ENCODE results near the gene TES. TPM values are rescaled to one million over a fixed set of nuclear protein-coding genes. Genes with fewer than 3 reads are reported as not detected.
A peak's percentile ranks its signal among the peaks of the same experiment; 100 is the strongest.
"Not testable (repeated sequence)": the region's sequence is repeated elsewhere in the genome, so short reads cannot be mapped to it uniquely, and the experiment has no call there.

The TES gene
- total and polyA plus RNA-seq, 2 donors, result 159 to 207 TPM

GRCh38 chr7:116232920-116233319 lies 22.6 kb downstream of the TES start:
- WGBS, result 63% methylated on average over 1 of the region's 1 CpG
- no peak for DNase-seq (ENCODE audit: extremely low spot score)
- H3K36me3 ChIP-seq (ENCODE audit: insufficient read depth), result peaks cover 3% of the 10 kb centered on the region
- peaks cover 2% of the 10 kb centered on the region for H3K4me1 ChIP-seq (ENCODE audit: insufficient read depth)
- H3K4me3 ChIP-seq (ENCODE audit: low read depth, low read length), result no peak overlapping the region
- peak overlapping the region; percentile 23 for H3K27ac ChIP-seq (ENCODE audit: low read depth)

GRCh38 chr7:116234517-116235200 lies 24.3 kb downstream of the TES start:
- no peak for DNase-seq (ENCODE audit: extremely low spot score)
- Histone ChIP-seq H3K36me3 (ENCODE audit: insufficient read depth) (peaks cover 3% of the 10 kb centered on the region), H3K4me3 (ENCODE audit: low read depth, low read length) (no peak overlapping the region), H3K27ac (ENCODE audit: low read depth) (no peak overlapping the region), H3K4me1 (ENCODE audit: insufficient read depth) (no peaks in the 10 kb centered on the region)
- WGBS, result 74% methylated on average over 9 of the region's 9 CpGs

DNA sequence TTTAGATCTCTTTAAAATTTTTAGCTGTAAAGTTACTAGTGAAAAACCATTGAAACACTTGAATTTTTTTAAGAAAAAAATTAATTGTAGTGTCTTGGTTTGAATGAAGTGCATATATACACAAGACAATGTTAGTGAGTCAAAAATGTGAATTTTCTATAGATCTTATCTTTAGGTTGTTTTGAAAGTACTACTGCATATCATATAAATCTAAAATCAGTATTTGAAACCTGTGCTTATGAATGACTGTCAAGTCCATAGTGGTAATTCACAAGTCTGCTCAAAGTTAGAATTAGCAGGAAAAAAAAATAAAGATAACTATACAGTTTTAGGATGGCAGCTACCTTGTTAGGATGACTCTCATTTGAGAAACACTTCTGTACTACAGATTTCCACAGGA lies 25.0 kb downstream of the TES start:
- no peak overlapping the region for H3K27ac ChIP-seq (ENCODE audit: low read depth)
- no peaks in the 10 kb centered on the region for H3K4me1 ChIP-seq (ENCODE audit: insufficient read depth)
- no peak overlapping the region for H3K4me3 ChIP-seq (ENCODE audit: low read depth, low read length)
- H3K36me3 ChIP-seq (ENCODE audit: insufficient read depth), result peaks cover 5% of the 10 kb centered on the region
- no peak for DNase-seq (ENCODE audit: extremely low spot score)

- no peak overlapping the region for H3K27ac ChIP-seq (ENCODE audit: low read depth)
- no peak overlapping the region for H3K4me3 ChIP-seq (ENCODE audit: low read depth, low read length)
- peaks cover 5% of the 10 kb centered on the region for H3K36me3 ChIP-seq (ENCODE audit: insufficient read depth)
- no peak for DNase-seq (ENCODE audit: extremely low spot score)
- H3K4me1 ChIP-seq (ENCODE audit: insufficient read depth), result no peaks in the 10 kb centered on the region
- WGBS, result 19% methylated on average over 2 of the region's 2 CpGs
These were observed 25.8 kb downstream of the TES start for GRCh38 chr7:116236020-116236630.

DNA sequence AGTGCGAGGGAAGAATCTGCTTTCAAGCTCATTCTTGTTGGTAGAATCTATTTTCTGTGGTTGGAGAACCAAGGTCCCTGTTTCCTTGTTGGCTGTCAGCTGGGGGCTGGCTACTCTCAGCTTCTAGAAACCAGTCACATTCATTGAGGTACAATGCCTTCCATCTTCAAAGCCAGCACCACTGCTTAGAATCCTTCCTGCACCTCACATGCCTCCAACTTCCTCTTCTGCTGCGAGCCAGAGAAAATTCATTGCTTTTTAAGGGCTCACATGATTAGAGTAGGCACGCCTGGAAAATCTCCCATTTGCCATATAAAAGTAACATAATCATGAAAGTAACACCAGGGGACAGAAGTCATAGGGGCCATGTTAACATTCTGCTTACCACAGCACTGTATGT lies 28.7 kb downstream of the TES start:
- H3K27ac ChIP-seq (ENCODE audit: low read depth), result no peak overlapping the region
- no peaks in the 10 kb centered on the region for H3K4me1 ChIP-seq (ENCODE audit: insufficient read depth)
- no peak overlapping the region for H3K4me3 ChIP-seq (ENCODE audit: low read depth, low read length)
- 63% methylated on average over 3 of the region's 3 CpGs for WGBS
- peaks cover 5% of the 10 kb centered on the region for H3K36me3 ChIP-seq (ENCODE audit: insufficient read depth)
- no peak for DNase-seq (ENCODE audit: extremely low spot score)

GRCh38 chr7:116239434-116239833 lies 29.1 kb downstream of the TES start:
- H3K36me3 ChIP-seq (ENCODE audit: insufficient read depth), result peaks cover 5% of the 10 kb centered on the region
- 53% methylated on average over 2 of the region's 2 CpGs for WGBS
- no peak for DNase-seq (ENCODE audit: extremely low spot score)
- no peak overlapping the region for H3K4me3 ChIP-seq (ENCODE audit: low read depth, low read length)
- H3K27ac ChIP-seq (ENCODE audit: low read depth), result no peak overlapping the region
- H3K4me1 ChIP-seq (ENCODE audit: insufficient read depth), result no peaks in the 10 kb centered on the region

- whole genome bisulfite sequencing, result 59% methylated on average over 4 of the region's 4 CpGs
- no peak for DNase-seq (ENCODE audit: extremely low spot score)
- no peak overlapping the region for H3K27ac ChIP-seq (ENCODE audit: low read depth)
- H3K4me3 ChIP-seq (ENCODE audit: low read depth, low read length), result no peak overlapping the region
- H3K4me1 ChIP-seq (ENCODE audit: insufficient read depth), result no peaks in the 10 kb centered on the region
- H3K36me3 ChIP-seq (ENCODE audit: insufficient read depth), result peaks cover 5% of the 10 kb centered on the region
These were observed 29.8 kb downstream of the TES start for GRCh38 chr7:116240024-116240668.

GRCh38 chr7:116241291-116241690 lies 31.0 kb downstream of the TES start:
- no peak for DNase-seq (ENCODE audit: extremely low spot score)
- H3K27ac ChIP-seq (ENCODE audit: low read depth), result no peak overlapping the region
- peaks cover 5% of the 10 kb centered on the region for H3K36me3 ChIP-seq (ENCODE audit: insufficient read depth)
- no peaks in the 10 kb centered on the region for H3K4me1 ChIP-seq (ENCODE audit: insufficient read depth)
- H3K4me3 ChIP-seq (ENCODE audit: low read depth, low read length), result no peak overlapping the region

GRCh38 chr7:116242178-116242577 lies 31.8 kb downstream of the TES start:
- no peak for DNase-seq (ENCODE audit: extremely low spot score)
- Histone ChIP-seq H3K36me3 (ENCODE audit: insufficient read depth) (peaks cover 2% of the 10 kb centered on the region), H3K27ac (ENCODE audit: low read depth) (no peak overlapping the region), H3K4me3 (ENCODE audit: low read depth, low read length) (no peak overlapping the region), H3K4me1 (ENCODE audit: insufficient read depth) (no peaks in the 10 kb centered on the region)
- WGBS, result 40% methylated on average over 1 of the region's 1 CpG

GRCh38 chr7:116242759-116243158 lies 32.4 kb downstream of the TES start:
- Histone ChIP-seq H3K27ac (ENCODE audit: low read depth) (no peak overlapping the region), H3K36me3 (ENCODE audit: insufficient read depth) (peaks cover 2% of the 10 kb centered on the region), H3K4me3 (ENCODE audit: low read depth, low read length) (no peak overlapping the region), H3K4me1 (ENCODE audit: insufficient read depth) (no peaks in the 10 kb centered on the region)
- no peak for DNase-seq (ENCODE audit: extremely low spot score)

DNA sequence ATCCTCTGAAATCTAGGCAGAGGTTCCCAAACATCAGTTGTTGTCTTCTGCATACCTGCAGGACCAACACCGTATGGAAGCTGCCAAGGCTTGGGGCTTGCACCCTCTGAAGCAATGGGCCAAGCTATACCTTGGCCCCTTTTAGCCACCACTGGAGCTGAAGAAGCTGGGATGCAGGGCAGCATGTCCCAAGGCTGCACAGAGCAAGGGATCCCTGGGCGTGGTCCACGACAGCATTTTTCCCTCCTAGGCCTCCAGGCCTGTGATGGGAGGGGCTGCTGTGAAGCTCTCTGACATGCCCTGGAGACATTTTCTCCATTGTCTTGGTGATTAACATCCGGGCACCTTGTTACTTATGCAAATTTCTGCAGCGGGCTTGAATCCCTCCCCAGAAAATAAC lies 34.5 kb downstream of the TES start:
- not testable (repeated sequence) for DNase-seq (ENCODE audit: extremely low spot score); H3K36me3 ChIP-seq (ENCODE audit: insufficient read depth); H3K27ac ChIP-seq (ENCODE audit: low read depth); H3K4me3 ChIP-seq (ENCODE audit: low read depth, low read length); H3K4me1 ChIP-seq (ENCODE audit: insufficient read depth)
- 98% methylated on average over 5 of the region's 5 CpGs for WGBS

DNA sequence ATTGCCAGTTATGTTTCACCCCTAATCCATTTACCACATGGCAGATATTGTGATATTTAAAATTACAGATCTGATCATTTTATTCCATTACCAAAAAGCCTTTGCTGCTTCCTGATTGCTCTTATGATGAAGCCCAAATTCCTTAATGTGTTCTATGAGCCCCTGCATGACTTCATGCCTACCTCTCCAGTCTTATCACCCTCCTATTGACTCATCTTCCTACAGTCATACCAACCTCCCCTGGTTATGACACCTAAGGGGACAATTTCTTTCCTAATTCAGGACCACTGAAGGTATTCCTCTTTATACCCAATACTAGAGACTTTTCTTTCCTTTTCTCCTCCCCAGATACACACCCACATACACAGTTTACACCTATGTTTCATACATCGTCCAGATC lies 36.0 kb downstream of the TES start:
- DNase-seq (ENCODE audit: extremely low spot score), result no peak
- H3K4me1 ChIP-seq (ENCODE audit: insufficient read depth), result no peaks in the 10 kb centered on the region
- no peak overlapping the region for H3K4me3 ChIP-seq (ENCODE audit: low read depth, low read length)
- H3K36me3 ChIP-seq (ENCODE audit: insufficient read depth), result no peaks in the 10 kb centered on the region
- 38% methylated on average over 1 of the region's 1 CpG for WGBS
- H3K27ac ChIP-seq (ENCODE audit: low read depth), result no peak overlapping the region

DNA sequence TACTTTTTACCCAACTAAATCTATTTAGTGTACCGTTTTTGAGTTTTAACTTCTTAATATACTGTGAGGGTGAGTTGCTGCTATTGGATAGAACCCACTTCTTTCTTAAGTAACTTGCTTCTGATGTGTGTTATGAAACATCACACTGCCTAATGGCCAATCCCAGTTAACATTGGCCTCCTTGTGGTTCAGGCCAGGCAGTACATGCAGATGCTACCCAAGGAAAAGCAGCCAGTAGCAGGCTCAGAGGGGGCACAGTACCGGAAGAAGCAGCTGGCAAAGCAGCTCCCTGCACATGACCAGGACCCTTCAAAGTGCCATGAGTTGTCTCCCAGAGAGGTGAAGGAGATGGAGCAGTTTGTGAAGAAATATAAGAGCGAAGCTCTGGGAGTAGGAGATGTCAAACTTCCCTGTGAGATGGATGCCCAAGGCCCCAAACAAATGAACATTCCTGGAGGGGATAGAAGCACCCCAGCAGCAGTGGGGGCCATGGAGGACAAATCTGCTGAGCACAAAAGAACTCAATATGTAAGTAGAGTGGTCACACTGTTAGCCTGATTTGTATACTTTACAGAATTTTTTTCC lies 39.7 kb downstream of the TES start:
- 84% methylated on average over 3 of the region's 3 CpGs for WGBS
- Histone ChIP-seq H3K27ac (ENCODE audit: low read depth) (no peak overlapping the region), H3K4me3 (ENCODE audit: low read depth, low read length) (no peak overlapping the region), H3K36me3 (ENCODE audit: insufficient read depth) (peaks cover 1% of the 10 kb centered on the region), H3K4me1 (ENCODE audit: insufficient read depth) (no peaks in the 10 kb centered on the region)
- no peak for DNase-seq (ENCODE audit: extremely low spot score)

DNA sequence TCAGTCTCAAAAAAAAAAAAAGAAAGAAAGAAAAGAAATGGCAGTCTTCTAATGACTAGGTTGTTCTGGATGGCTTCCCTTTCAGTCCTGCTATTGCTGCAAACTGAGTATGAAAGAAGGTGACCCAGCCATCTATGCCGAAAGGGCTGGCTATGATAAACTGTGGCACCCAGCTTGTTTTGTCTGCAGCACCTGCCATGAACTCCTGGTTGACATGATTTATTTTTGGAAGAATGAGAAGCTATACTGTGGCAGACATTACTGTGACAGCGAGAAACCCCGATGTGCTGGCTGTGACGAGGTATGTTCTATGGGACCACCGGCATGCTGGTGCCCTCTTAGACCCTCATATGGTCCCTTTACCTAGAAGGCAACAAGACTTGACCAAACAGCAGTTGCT lies 41.3 kb downstream of the TES start:
- peaks cover 1% of the 10 kb centered on the region for H3K36me3 ChIP-seq (ENCODE audit: insufficient read depth)
- H3K4me1 ChIP-seq (ENCODE audit: insufficient read depth), result no peaks in the 10 kb centered on the region
- no peak for DNase-seq (ENCODE audit: extremely low spot score)
- WGBS, result 96% methylated on average over 5 of the region's 5 CpGs
- H3K27ac ChIP-seq (ENCODE audit: low read depth), result no peak overlapping the region
- H3K4me3 ChIP-seq (ENCODE audit: low read depth, low read length), result no peak overlapping the region
